Astrocyte (in vitro differentiated cells and primary cell): ENCODE measurements around the gene HOXA7. TPM values are rescaled to one million over a fixed set of nuclear protein-coding genes. Genes with fewer than 3 reads are reported as not detected.

Experiments used
- DNase-seq: peaks from one replicate; pipeline ENCODE4 v3.0.0-alpha.2; 2010; ENCODE audit warnings: low read depth
- FAIRE-seq: peaks from 2 replicates; lab custom pipeline; 2011; peaks lifted over from hg19 to GRCh38; lab: Jason Lieb, UNC
- H2AFZ ChIP-seq: 2 replicates; pipeline ENCODE4 v1.6.0; 2012; ENCODE audit warnings: low read depth, low read length, inconsistent platforms
- H3K27ac ChIP-seq: 2 replicates; pipeline ENCODE4 v1.5.1; 2011; ENCODE audit warnings: low read depth, low read length, inconsistent platforms
- H3K27me3 ChIP-seq: 2 replicates; pipeline ENCODE4 v1.6.0; 2011; ENCODE audit warnings: low read length, inconsistent platforms; ENCODE audit not compliant: insufficient read depth
- H3K36me3 ChIP-seq: 2 replicates; pipeline ENCODE4 v1.5.1; 2011; ENCODE audit warnings: low read length, inconsistent platforms; ENCODE audit not compliant: insufficient read depth
- H3K4me1 ChIP-seq: 2 replicates; pipeline ENCODE4 v1.5.1; 2011; ENCODE audit warnings: low read length, inconsistent platforms; ENCODE audit not compliant: insufficient read depth
- H3K4me2 ChIP-seq: 2 replicates; pipeline ENCODE4 v1.6.0; 2012; ENCODE audit warnings: low read length, inconsistent platforms
- H3K4me3 ChIP-seq: 2 replicates; pipeline ENCODE4 v1.5.1; 2011; ENCODE audit warnings: low read depth, mild to moderate bottlenecking, low read length, inconsistent platforms; ENCODE audit not compliant: insufficient read depth
- H3K79me2 ChIP-seq: 2 replicates; pipeline ENCODE4 v1.6.0; 2012; ENCODE audit warnings: mild to moderate bottlenecking, low read length, inconsistent platforms; ENCODE audit not compliant: insufficient read depth
- H3K9ac ChIP-seq: 2 replicates; pipeline ENCODE4 v1.6.0; 2012; ENCODE audit warnings: mild to moderate bottlenecking, low read length, inconsistent platforms
- H3K9me3 ChIP-seq: 2 replicates; pipeline ENCODE4 v1.5.1; 2012; ENCODE audit warnings: low read depth, mild to moderate bottlenecking, low read length, inconsistent platforms; ENCODE audit not compliant: insufficient read depth
- H4K20me1 ChIP-seq: 2 replicates; pipeline ENCODE4 v1.6.0; 2012; ENCODE audit warnings: low read length, inconsistent platforms; ENCODE audit not compliant: insufficient read depth
- H3K27ac Mint-ChIP-seq: one replicate; pipeline ENCODE4 v1.8.0; 2021; ENCODE audit warnings: mild to moderate bottlenecking, mixed read lengths; ENCODE audit not compliant: unreplicated experiment
- H3K27me3 Mint-ChIP-seq: one replicate; pipeline ENCODE4 v1.8.0; 2021; ENCODE audit warnings: low read depth, mixed read lengths; ENCODE audit not compliant: unreplicated experiment
- H3K36me3 Mint-ChIP-seq: one replicate; pipeline ENCODE4 v1.8.0; 2021; ENCODE audit warnings: low read depth, mixed read lengths; ENCODE audit not compliant: unreplicated experiment
- H3K4me1 Mint-ChIP-seq: one replicate; pipeline ENCODE4 v1.8.0; 2021; ENCODE audit warnings: low read depth, mixed read lengths; ENCODE audit not compliant: unreplicated experiment
- H3K4me3 Mint-ChIP-seq: one replicate; pipeline ENCODE4 v1.8.0; 2021; ENCODE audit warnings: mild to moderate bottlenecking, moderate library complexity, mixed read lengths; ENCODE audit not compliant: unreplicated experiment
- H3K9me3 Mint-ChIP-seq: one replicate; pipeline ENCODE4 v1.8.0; 2021; ENCODE audit warnings: mild to moderate bottlenecking, mixed read lengths; ENCODE audit not compliant: unreplicated experiment
- CTCF ChIP-seq: IDR thresholded peaks from 2 replicates; pipeline ENCODE4 v1.5.1; 2011; ENCODE audit warnings: low read depth, mild to moderate bottlenecking, inconsistent platforms, low read length, moderate library complexity; ENCODE audit not compliant: insufficient read depth
- EZH2 ChIP-seq: IDR thresholded peaks from 2 replicates; pipeline ENCODE4 v1.6.1; 2012; ENCODE audit warnings: mild to moderate bottlenecking, low read length, inconsistent platforms; ENCODE audit not compliant: insufficient read depth
- total RNA-seq: library from RNA; stranded (reverse); gene quantifications from 2 replicates; pipeline ENCODE4 v1.2.1, GENCODE V29; 2021

The HOXA7 gene
- total RNA-seq, 1 donor from 2014 or later: not detected

DNA sequence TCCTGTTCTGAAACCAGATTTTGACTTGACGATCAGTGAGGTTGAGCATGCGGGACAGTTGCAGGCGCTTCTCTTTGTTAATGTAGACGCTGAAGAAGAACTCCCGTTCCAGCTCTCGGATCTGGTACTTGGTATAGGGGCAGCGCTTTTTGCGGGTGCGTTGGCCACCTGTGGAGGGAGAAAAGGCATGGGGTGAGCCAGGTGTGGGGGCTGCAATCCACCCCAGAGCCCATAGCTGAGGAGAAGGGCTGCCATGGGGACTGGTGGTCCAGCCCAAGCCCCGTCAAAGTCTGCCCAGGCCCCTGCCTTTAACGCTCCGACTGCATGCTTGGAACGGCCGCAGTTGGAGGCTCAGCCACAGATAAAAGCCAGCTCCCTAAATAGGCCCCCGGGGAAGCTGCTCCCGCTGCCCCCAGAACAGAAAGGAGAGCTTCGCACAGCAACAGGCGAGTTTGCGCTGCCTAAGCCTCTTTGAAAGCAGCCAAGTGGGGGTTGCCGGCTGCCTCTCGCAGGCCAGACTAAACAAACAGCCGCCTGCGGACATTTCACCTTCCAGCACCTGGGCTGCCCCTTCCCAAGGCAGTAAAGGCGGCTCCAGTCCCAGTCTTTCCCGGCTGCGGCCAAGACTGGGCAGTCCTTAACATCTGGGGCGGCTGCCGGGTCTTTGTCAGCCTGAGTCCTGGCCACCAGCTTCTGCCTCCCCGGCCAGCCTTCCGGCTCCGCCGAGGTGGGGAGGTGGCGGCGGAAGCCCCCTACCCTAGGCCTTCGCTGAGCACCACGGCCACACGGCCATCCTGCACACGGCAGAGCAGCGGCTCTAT, 26.6 kb upstream of the HOXA7 start:
- Mint-ChIP-seq H3K36me3 (peaks cover 2% of the 10 kb centered on the region), H3K4me3 (no peak overlapping the region), H3K9me3 (peaks cover 32% of the 10 kb centered on the region), H3K27ac (no peak overlapping the region), H3K4me1 (no peaks in the 10 kb centered on the region), H3K27me3 (peaks cover 88% of the 10 kb centered on the region)
- DNase-seq (no peak), FAIRE-seq (no peak)
- Histone ChIP-seq H3K27ac (no peak overlapping the region), H3K9me3 (peaks cover 3% of the 10 kb centered on the region), H3K79me2 (no peaks in the 10 kb centered on the region), H4K20me1 (peaks cover 13% of the 10 kb centered on the region), H3K4me2 (no peak overlapping the region), H3K27me3 (peaks cover 97% of the 10 kb centered on the region), H2AFZ (no peak overlapping the region), H3K9ac (no peak overlapping the region), H3K4me3 (no peak overlapping the region), H3K4me1 (peaks cover 7% of the 10 kb centered on the region), H3K36me3 (no peaks in the 10 kb centered on the region)
- TF ChIP-seq CTCF: no peak
- peak; percentile 77 for TF ChIP-seq EZH2

DNA sequence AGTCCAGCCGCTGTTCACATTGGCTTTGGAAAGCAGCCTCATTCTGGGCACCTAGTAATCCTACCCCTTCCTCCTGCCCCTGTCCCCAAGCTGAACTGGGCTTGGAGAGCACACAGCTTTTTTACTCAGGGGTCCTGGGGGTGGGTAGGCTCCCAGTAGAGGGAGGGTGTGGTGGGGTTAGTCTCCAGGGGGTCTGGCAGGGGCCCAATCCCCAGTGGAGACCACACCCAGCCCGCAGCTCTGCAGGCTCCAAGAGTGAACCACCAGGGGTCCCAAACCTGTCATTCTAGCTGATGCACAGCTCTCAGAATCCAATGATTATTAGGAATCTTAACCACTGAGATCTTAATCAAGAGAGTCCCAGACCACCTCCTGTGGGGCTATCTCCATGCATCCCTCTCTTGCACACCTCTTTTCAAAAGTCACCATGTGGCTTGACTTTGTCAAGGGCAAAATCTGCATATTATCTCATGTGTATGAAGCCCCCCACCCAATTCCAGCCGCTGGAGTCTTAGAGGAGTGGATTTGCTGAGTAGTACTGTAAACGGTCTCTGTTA, 25.9 kb upstream of the HOXA7 start:
- Histone ChIP-seq H3K4me2 (no peak overlapping the region), H3K79me2 (no peaks in the 10 kb centered on the region), H3K36me3 (no peaks in the 10 kb centered on the region), H4K20me1 (peaks cover 13% of the 10 kb centered on the region), H3K27ac (no peak overlapping the region), H3K4me3 (no peak overlapping the region), H3K4me1 (peaks cover 7% of the 10 kb centered on the region), H3K9ac (no peak overlapping the region), H2AFZ (no peak overlapping the region), H3K9me3 (peaks cover 3% of the 10 kb centered on the region), H3K27me3 (peaks cover 97% of the 10 kb centered on the region)
- Mint-ChIP-seq H3K36me3 (peaks cover 2% of the 10 kb centered on the region), H3K27ac (peak overlapping the region; percentile 41), H3K27me3 (peaks cover 88% of the 10 kb centered on the region), H3K9me3 (peaks cover 34% of the 10 kb centered on the region), H3K4me3 (no peak overlapping the region), H3K4me1 (no peaks in the 10 kb centered on the region)
- DNase-seq: no peak
- no peak for FAIRE-seq
- TF ChIP-seq EZH2 (no peak), CTCF (no peak)

GRCh38 chr7:27181795-27182275, 25.4 kb upstream of the HOXA7 start:
- H3K27me3 ChIP-seq: peaks cover 97% of the 10 kb centered on the region
- no peak for FAIRE-seq
- peaks cover 13% of the 10 kb centered on the region for H4K20me1 ChIP-seq
- no peak overlapping the region for H3K4me3 ChIP-seq
- no peak for DNase-seq
- no peak for TF ChIP-seq CTCF
- no peak for TF ChIP-seq EZH2
- peaks cover 7% of the 10 kb centered on the region for H3K4me1 ChIP-seq
- no peak overlapping the region for H3K27ac ChIP-seq
- Mint-ChIP-seq H3K4me3 (no peak overlapping the region), H3K27me3 (peaks cover 88% of the 10 kb centered on the region), H3K4me1 (no peaks in the 10 kb centered on the region), H3K36me3 (peaks cover 2% of the 10 kb centered on the region), H3K9me3 (peaks cover 31% of the 10 kb centered on the region), H3K27ac (no peak overlapping the region)
- H2AFZ ChIP-seq: no peak overlapping the region
- H3K4me2 ChIP-seq: no peak overlapping the region
- no peaks in the 10 kb centered on the region for H3K79me2 ChIP-seq
- no peaks in the 10 kb centered on the region for H3K36me3 ChIP-seq
- peaks cover 3% of the 10 kb centered on the region for H3K9me3 ChIP-seq
- H3K9ac ChIP-seq: no peak overlapping the region
